GM23248 (cell line): ENCODE measurements around the gene FAS.

Experiments
- EZH2 ChIP-seq: fragments of 200-600 bp; sonication (generic); IDR thresholded peaks from 2 replicates; pipeline ENCODE4 v1.6.1; 2018; ENCODE audit warnings: antibody characterized with exemption, mild to moderate bottlenecking; ENCODE audit not compliant: insufficient read depth, poor library complexity, severe bottlenecking
- EZH2phosphoT487 ChIP-seq: fragments of 200-600 bp; sonication (generic); IDR thresholded peaks from 2 replicates; pipeline ENCODE4 v1.6.1; 2018; ENCODE audit warnings: antibody characterized with exemption, moderate library complexity, mild to moderate bottlenecking, low read depth; ENCODE audit not compliant: insufficient read depth

- TF ChIP-seq EZH2phosphoT487 (no peak), EZH2 (no peak)
These were observed 52.0 kb downstream of the FAS start for GRCh38 chr10:89042562-89042961.
